ENCODE measurements around the gene SMPD1. TPM values are rescaled to one million over a fixed set of nuclear protein-coding genes. Genes with fewer than 3 reads are reported as not detected.

SMPD1 gene
- total and polyA plus RNA-seq, 9 of the 15 experiments (the other 6 are each of a cell fraction or from before 2014, with no cell fraction given) = 0.90 to 9.9 (median 5.2) TPM

DNA sequence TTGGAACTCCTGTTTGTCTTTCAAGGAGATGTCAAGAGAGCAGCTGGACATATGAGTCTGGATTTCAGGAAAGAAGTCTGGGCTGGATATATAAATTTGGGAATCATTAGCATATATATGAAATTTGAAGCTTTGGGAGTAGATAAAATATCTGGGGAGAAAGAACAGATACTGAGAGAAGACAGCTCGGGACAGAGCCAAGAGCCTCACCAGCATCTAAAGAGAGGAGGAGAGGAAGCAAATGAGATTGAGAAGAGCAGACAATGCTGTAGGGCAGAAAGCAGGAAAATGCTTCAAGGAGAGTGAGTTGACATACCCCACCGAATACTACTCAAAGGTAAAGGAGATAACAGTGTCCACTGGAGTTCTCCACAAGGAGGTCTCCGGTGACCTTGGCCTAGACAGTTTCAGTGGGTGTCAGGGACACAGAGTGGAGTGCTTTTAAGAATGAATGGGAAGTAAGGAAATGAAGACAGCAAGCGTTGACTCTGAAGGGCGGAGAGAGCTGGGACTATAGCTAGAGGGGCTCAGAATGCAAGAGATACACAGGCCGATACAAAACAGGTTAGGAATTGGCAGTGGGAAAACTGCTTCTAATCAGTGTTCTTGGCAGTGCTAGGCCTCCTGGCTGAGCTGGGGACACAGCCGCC is 27.8 kb downstream of the SMPD1 start:
- no TSS peak for BruUV-seq (replicated peaks)
- H3K4me1 ChIP-seq (replicated peaks in 1 of 2; ENCODE audit: control insufficient read depth in 2 of 2, insufficient read depth in 2 of 2, low read length in 2 of 2) = peaks cover 6 to 16% of the 10 kb centered on the region in 2 experiments; a peak in 4 of 5 replicates
- no peak for TF ChIP-seq MEIS2 (IDR thresholded peaks at IDR 0.05; ENCODE audit: partially characterized antibody)
- no peak for TF ChIP-seq ZNF41 (CRISPR knock-in tag; conservative IDR thresholded peaks at IDR 0.05)
- no peak for TF ChIP-seq VEZF1 (CRISPR knock-in tag; IDR thresholded peaks at IDR 0.05)
- no peak for TF ChIP-seq NELFE (IDR thresholded peaks at IDR 0.05; ENCODE audit: insufficient read depth, insufficient read length)
- TF ChIP-seq EP400 (IDR thresholded peaks at IDR 0.05) = no peak
- no peak for TF ChIP-seq POLR2AphosphoS5 (IDR thresholded peaks at IDR 0.05; ENCODE audit: control insufficient read depth, insufficient read depth, low read depth, low read length)
- no peak for TF ChIP-seq HNRNPK (IDR thresholded peaks at IDR 0.05; ENCODE audit: low read depth, low read length, poor library complexity, severe bottlenecking)
- TF ChIP-seq ZSCAN32 (CRISPR knock-in tag; IDR thresholded peaks at IDR 0.05) = no peak
- no peak for TF ChIP-seq ETV5 (CRISPR knock-in tag; IDR thresholded peaks at IDR 0.05; ENCODE audit: low read depth)
- no peak for TF ChIP-seq POLR2G (IDR thresholded peaks at IDR 0.05; ENCODE audit: low read depth, low read length)
- no peak for TF ChIP-seq ZNF324 (CRISPR knock-in tag; IDR thresholded peaks at IDR 0.05)
- no peak for TF ChIP-seq DEAF1 (CRISPR knock-in tag; IDR thresholded peaks at IDR 0.05)
- TF ChIP-seq MTA1 (IDR thresholded peaks at IDR 0.05; ENCODE audit: borderline replicate concordance) = no peak
- TF ChIP-seq ZNF780A (CRISPR knock-in tag; IDR thresholded peaks at IDR 0.05) = no peak
- no peaks in the 10 kb centered on the region for H3K36me3 ChIP-seq (ENCODE audit: control insufficient read depth, insufficient read depth, low read length)
- H3K27me3 ChIP-seq (ENCODE audit: control insufficient read depth in 2 of 2, insufficient read depth in 2 of 2, low read length in 2 of 2) = peaks cover 47 to 54% of the 10 kb centered on the region in 2 experiments
- FAIRE-seq = no peak
- no peaks in the 10 kb centered on the region; the same call in 1 of the 2 replicates for H3K9me3 ChIP-seq (replicated peaks; ENCODE audit: control insufficient read depth, insufficient read depth, low read depth, low read length)
- ChIA-PET POLR2A (interaction anchor here (0.5 to 2.4 kb wide), 4 partner anchors 8 to 67 kb away, joined by 3 to 11 read pairs (median 4); no protein-coding TSS in a partner anchor), CTCF (ENCODE audit: low intra/inter-chr PET ratio) (no interaction called here)
- no peak overlapping the region; a peak in 1 of 4 replicates for H3K9ac ChIP-seq (ENCODE audit: insufficient read depth in 1 of 2, low read depth in 2 of 2, low read length in 2 of 2)
- no peak overlapping the region for H2AFZ ChIP-seq (ENCODE audit: low read depth, low read length)
- no peak for DNase-seq (ENCODE audit: extremely low read depth in 1 of 4, low spot score in 3 of 4)
- ATAC-seq = no peak
- no peak overlapping the region for H3K4me3 ChIP-seq
- H4K20me1 ChIP-seq (replicated peaks; ENCODE audit: control insufficient read depth, insufficient read depth, low read length) = 0 out of 2 replicates have a peak, but pooled peaks cover 3% of the 10 kb centered on the region
- no peaks in the 10 kb centered on the region for H3K9me1 ChIP-seq (ENCODE audit: control insufficient read depth, insufficient read depth, low read length)
- in situ Hi-C loops (cut with MboI) = no loop called here
- no peaks in the 10 kb centered on the region for H3K79me2 ChIP-seq (ENCODE audit: control insufficient read depth, insufficient read depth, low read length)
- no peak overlapping the region for H3K27ac ChIP-seq (ENCODE audit: extremely low read depth, low read depth, low read length)
- H3K4me2 ChIP-seq (ENCODE audit: insufficient read depth, low read length) = no peak overlapping the region
- intact Hi-C loops (cut with micrococcal nuclease) = no loop called here
- WGBS (ENCODE audit: insufficient coverage, low coverage, missing lambda C conversion rate) = 43% methylated on average over 7 of the region's 7 CpGs

All from K562 (cell line).